OCI-LY3 (cell line): ENCODE results near the gene HSD17B12.

ENCODE experiments used
- CTCF ChIP-seq: fragments of 200-600, 300-600 bp; sonication (generic); IDR thresholded peaks from 2 replicates; pipeline ENCODE4 v1.5.1; 2014; ENCODE audit warnings: antibody characterized with exemption, low read length, low read depth
- EZH2phosphoT487 ChIP-seq: fragments of 200-600 bp; shearing (Covaris generic); IDR thresholded peaks from 2 replicates; pipeline ENCODE4 v1.6.1; 2018; ENCODE audit warnings: antibody characterized with exemption, mixed run types, low read depth

DNA sequence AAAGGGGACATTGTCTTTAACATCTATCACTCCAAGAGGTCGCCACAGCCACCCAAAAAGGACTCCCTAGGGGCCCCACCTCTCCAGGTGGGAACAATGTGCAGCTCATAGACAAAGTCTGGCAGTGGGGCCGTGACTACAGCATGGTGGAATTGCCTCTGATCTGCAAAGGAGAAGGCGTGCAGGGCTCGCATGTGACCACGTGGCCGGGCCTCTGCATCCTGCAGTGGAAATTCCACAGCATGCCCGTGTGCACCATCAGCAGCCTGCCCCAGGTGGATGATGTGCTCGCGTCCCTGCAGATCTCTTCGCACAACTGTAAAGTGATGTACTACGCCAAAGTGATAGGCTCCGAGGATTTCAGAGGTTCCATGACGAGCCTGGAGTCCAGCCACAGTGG lies 218.6 kb downstream of the HSD17B12 start:
- TF ChIP-seq CTCF (no peak), EZH2phosphoT487 (no peak)
